Dermis blood vessel endothelial cell (primary cell): ENCODE measurements around the gene ZNF407. TPM values are rescaled to one million over a fixed set of nuclear protein-coding genes. Genes with fewer than 3 reads are reported as not detected.

Experiments used
- DNase-seq: peaks from one replicate; pipeline ENCODE4 v3.0.0; 2010
- total RNA-seq: library from RNA; depleted of rRNA; stranded (reverse); fragments of >200 nt; gene quantifications from 2 replicates; pipeline ENCODE4 v1.2.3, GENCODE V29; 2014

The ZNF407 gene
- total RNA-seq, 1 donor from 2014 or later, result 22.8 TPM

GRCh38 chr18:74896390-74896991 lies 298.8 kb downstream of the ZNF407 start:
- peak; percentile 50 for DNase-seq

DNA sequence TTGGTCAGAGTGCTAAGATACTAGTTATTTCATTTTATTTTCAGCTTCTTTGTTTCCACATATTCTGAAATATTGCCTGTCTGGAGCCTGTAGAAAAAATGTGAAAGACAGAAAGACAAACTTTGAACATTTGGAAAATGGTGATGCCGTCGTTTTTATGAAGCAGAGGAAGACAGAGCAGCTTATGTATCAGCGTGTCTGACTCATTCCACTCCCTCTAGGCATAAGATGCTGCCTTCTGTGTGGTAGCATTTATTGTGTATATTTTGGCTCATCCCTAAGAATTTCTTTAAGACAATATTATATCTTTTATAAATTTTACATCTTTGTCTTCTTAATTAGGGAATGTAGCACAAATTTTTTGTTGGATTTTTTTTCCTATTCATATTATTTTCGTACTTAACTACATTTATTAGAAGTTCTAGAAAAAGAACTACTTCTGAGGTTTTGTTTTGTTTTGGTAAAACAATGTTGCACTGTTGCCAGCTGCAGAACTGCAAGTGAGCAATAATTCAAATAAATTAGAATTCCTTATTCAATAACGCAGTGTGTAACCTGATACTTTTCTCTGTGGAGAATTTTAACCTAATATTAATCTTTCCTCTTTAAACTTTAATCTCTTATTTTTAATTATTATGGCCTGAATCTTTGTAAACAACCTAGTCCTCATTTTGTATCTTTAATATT lies 300.4 kb downstream of the ZNF407 start:
- DNase-seq, result peak; percentile 50

- DNase-seq, result peak; percentile 58
These were observed 301.3 kb downstream of the ZNF407 start for GRCh38 chr18:74898965-74899364.

- peak; percentile 11 for DNase-seq
These were observed 301.9 kb downstream of the ZNF407 start for GRCh38 chr18:74899554-74899953.

DNA sequence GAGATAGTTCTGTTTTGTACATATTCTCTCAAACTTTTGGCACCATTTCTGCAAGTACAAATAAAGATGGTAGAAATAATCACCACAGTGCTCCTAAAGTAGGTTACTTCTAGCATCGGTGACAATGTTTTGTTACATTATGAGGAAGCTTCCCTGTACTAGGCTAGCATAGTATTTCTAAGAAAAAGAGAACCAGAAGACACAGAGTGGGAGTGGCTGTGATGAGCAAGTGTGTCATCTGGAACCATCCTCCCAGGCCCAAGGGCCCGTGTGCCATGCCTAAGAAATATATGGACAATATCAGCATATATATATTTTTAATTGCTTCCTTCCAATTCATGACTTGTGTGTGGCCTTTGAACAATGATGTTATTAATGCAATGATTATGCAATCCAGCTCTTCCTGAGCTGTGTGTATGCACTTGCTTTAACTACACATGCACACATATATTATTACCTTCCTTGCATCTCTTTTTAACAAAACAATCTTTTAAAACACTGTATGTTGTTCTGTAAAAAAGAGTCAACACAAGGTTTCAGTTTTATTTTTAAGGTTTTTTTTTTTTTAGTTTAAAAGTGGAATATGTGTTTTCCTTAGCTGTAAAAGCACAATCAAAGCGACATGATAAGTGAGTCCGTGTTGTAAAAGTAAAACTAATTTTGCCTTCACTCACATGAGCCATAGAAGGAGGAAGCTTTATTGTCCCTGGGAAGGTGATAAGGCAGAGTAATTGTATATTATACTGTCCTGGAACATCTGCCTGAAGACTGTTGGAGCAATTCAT lies 303.9 kb downstream of the ZNF407 start:
- no peak for DNase-seq

DNA sequence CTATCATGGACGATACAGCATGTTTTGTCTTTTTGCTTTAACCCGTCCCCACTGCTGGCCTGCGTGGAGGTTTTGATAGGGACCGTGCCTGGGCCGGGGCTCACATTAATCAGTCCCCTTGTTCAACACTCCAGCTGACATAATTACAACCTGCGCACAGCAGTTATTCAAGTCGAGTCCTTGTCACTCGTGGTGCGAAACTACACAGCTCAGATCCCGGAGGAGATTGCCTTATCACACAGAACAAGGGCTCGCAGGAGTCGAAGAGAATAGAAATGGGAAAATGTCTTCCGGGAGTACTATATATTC lies 304.4 kb downstream of the ZNF407 start:
- no peak for DNase-seq

DNA sequence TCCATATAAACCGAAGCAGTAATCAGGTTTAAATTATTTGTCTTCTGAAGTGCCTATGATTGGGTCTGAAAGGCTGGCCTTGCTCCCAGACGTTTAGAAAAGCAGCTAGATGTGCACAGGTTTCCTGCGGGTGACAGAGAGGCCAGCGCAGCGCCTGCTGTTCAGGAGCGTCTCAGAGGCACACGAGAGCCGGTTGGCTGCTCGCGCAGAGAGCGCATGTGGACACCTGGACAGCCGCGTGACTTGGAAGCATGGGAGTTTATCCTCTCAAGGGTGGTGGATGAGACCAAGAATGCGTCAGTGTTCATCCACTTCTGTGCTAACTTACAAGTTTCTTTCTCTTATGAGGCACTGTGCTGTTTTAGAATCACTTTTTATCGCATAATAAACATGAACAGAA lies 307.6 kb downstream of the ZNF407 start:
- DNase-seq, result no peak

- no peak for DNase-seq
These were observed 308.5 kb downstream of the ZNF407 start for GRCh38 chr18:74906184-74906583.

GRCh38 chr18:74914052-74914591 lies 316.5 kb downstream of the ZNF407 start:
- no peak for DNase-seq

DNA sequence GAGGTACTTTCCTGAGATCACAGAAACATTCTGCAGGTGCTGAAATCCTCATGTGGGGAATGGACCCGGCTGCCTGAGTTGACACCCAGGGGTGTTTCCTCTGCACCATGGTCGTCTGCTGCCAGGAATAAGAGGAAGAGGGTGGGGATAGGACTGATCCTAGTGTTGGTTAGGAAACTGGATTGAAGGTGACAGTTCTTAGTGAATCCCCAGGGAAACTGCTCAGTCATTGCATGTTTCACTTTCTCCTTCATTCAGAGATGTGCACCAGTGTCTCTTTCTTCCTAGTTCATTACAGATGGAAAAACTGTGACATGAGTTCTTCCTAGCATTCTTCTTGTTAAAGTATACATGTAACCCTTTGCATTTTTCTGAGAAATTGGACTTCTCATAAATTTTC lies 317.0 kb downstream of the ZNF407 start:
- no peak for DNase-seq

DNA sequence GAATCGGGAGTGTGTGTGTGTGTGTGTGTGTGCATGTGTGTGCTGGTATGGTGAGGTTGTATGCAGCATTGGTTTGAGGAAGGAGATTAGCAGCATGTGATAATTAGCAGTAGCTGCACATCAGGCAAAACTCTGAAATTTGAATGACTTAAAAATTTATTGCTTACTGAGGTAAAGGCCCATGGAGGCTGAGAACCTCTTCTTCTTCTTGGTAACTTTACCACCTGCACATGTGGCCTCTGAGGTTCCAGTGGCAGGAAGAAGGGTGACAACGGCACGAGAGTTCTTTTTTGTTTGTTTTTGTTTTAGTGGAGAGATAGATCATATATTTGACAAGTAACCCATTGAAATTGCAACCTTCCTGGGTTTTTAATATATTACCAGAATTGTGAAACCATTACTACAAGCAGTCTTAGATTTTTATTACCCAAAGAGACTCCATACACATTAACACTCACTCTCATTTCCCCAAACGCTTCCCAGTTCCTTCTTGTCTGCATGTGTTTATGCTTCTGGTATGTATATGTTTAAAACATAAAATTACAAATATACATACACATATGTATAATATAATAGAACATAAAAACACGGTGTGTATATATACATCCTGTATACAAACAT lies 319.2 kb downstream of the ZNF407 start:
- DNase-seq, result no peak

DNA sequence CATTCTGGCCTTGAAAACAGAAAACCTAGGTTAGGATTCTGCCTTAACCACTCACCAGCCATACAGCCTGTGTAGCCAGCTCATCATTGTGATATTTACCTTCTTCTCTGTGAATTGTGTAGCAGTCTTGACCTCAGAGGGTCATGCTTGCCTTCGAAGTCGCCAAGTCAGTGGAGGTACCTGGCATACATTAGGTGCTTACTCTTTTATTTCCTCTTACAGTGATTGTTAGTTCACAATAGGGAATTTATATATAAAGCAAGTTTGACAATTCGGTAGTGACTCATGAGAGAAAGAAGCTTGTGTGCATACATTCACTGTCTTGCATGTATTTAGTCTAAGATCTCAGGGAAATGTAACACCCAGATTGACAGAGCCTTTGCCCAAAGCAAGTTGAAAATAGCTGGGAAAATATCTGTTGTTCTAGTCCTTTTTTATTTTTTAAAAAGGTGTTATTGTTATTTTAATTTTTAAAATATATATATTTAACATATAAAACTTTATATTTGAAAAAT lies 320.7 kb downstream of the ZNF407 start:
- DNase-seq, result no peak

GRCh38 chr18:74921057-74921820 lies 323.6 kb downstream of the ZNF407 start:
- DNase-seq, result no peak

DNA sequence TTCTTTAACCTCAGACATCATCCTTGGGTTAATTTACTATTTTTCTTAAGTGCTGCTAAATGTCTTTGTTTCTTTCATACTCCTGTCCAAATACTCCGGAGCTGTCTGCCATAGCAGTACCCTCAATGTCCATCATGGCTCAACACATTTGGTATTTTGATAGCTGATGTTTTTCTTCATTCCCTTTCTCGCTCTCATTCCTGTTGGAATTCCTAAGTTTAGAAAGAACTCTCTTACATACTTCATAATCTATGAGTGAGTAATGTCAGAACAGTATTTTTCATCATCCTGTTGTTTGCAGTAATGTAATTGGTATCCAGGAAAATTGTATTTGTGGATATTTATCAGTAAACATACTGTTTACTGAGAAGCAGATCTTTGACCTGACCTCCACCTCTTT lies 328.4 kb downstream of the ZNF407 start:
- no peak for DNase-seq

DNA sequence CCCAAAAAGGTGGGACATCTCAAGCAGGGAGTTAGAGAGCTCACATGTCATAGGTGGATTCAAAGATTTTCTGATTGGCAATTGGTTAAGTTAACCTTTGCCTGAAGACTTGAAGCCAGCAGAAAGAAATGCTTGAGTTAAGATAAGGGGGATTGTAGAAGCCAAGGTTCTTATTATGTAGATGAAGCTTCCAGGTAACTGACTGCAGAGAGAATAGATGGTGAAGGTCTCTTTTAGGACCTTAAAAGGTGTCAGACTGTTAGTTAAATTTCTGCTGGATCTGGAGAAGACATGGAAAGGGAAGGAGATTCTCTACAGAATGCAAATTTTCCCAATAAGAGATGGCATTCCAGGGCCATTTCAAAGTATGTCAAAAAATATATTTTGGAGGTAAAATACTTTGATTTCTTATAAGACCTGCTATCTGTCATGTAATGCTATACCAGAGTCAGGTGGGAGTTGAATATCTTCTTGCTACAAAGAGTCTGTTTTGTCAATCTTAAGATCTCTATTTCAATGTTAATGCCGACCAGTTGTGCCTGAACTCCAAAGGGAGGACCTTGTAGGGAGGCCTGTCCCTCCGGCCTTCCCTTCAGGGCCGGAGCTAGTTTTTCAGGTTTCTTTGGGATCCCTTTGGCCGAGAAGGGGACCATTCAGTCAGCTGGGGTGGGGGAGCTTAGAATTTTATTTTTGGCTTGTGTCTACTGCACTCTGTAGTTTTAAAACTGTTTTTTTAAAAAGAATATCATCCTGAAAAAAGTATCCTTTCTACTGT lies 330.7 kb downstream of the ZNF407 start:
- no peak for DNase-seq

- DNase-seq, result peak; percentile 21
These were observed 331.4 kb downstream of the ZNF407 start for GRCh38 chr18:74929110-74929509.

DNA sequence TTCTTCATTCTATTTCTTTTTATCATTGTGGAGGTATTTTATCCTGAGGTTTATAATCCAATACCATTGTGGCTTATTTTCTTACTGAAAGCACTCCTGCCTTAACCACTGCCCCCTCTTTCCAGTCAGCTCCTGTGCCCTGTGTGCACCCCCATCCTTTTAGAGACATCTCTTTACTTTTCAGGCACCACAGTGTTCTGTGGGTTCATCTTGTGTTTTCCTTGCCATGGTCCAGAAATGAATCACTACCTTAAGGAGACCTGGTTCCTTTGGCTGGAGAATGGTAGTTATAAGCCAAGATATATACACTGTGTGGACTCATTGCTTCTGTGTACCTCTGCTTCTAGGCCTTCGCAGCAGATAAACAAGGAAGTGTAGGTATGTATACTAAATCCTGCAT lies 332.9 kb downstream of the ZNF407 start:
- no peak for DNase-seq

GRCh38 chr18:74933930-74934329 lies 336.3 kb downstream of the ZNF407 start:
- no peak for DNase-seq

DNA sequence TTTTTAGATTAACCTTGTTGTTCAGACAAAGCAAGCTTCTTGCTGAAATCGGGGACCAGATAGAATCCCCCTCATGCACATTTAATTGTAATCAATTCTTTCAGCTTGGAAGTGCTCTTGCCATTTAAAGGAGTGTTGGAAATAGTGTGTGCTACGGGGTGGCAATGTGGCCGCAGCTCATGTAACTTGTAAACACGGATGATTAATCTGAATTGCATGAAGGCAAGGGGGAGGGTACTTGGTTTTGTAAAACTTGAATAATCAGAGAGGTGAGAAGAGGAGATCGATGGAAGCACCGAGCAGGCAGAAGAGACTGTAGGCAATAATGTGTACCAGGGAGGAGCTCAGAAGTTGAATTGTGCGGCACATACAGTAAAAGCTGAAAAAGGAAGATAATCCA lies 337.8 kb downstream of the ZNF407 start:
- DNase-seq, result no peak

- DNase-seq, result no peak
These were observed 338.7 kb downstream of the ZNF407 start for GRCh38 chr18:74936343-74936742.

GRCh38 chr18:74937291-74937690 lies 339.6 kb downstream of the ZNF407 start:
- no peak for DNase-seq
